Measurements from ENCODE around the gene ZNF358.
"Not testable (repeated sequence)": the region's sequence is repeated elsewhere in the genome, so short reads cannot be mapped to it uniquely, and the experiment has no call there.

ZNF358 gene

DNA sequence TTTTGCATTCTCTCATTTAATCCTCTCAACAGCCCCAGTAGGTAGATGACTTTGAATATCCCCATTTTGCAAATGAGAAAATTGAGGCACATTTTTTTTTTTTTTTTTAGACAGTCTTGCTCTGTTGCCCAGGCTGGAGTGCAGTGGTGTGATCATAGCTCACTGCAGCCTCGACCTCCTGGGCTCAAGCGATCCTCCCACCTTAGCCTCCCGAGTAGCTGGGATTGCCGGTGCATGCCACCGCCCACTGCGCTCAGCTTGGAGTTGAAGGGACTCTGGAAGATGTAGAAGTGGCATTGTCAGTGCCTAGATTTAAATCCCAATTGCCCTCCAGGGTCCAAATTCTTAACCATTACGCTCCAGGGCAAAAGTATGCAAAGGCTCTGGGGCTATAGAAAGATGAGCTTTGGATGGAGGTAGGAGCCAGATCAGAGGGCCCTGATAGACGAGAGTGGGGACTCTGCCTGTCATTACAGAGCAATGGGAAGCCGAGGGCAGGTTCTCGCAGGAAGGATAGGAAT lies 5.7 kb downstream of the ZNF358 start:
- DNase-seq = no peak

DNA sequence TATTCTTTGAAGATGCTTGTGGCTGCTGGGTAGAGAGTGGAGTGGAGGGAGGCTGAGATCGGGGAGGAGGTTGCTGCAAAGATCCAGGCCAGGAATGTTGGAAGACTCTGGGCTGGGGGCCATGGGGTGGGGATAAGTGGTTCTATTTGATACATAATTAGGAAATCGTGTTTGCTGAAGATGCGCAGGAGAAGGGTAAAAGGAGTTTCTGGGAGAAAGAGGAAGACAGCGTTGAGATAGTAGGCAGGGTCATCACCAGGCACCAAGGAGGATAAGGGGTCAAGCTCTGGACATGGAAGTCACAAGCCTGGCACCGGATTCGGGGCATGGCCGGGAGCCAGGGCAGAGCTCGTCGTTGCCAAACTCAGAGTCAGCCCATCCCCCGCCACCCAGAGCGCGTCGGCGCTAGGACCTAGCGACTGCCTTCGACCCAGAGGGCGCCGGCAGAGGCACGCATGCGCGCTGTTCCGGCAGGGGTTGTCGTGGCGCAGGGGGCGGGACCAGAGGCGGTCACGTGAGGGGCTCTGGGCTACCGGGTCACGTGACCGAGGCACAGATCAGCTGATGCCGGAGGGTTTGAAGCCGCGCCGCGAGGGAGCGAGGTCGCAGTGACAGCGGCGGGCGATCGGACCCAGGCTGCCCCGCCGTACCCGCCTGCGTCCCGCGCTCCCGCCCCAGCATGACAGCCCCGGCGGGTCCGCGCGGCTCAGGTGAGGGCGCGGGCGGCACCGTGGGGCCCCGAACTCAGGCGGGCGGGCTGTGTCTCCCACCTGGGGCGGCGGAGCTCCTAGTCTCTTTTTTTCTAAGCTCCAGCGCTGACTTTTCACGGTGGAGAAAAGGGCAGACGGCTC lies 6.4 kb downstream of the ZNF358 start, which contains the start of gene MCOLN1:
MCOLN1 (plus strand) TSS at position 553 of the 851 bp plus-strand sequence; CDS start at position 680, 127 bp downstream.
- DNase-seq = peak; percentile 100

DNA sequence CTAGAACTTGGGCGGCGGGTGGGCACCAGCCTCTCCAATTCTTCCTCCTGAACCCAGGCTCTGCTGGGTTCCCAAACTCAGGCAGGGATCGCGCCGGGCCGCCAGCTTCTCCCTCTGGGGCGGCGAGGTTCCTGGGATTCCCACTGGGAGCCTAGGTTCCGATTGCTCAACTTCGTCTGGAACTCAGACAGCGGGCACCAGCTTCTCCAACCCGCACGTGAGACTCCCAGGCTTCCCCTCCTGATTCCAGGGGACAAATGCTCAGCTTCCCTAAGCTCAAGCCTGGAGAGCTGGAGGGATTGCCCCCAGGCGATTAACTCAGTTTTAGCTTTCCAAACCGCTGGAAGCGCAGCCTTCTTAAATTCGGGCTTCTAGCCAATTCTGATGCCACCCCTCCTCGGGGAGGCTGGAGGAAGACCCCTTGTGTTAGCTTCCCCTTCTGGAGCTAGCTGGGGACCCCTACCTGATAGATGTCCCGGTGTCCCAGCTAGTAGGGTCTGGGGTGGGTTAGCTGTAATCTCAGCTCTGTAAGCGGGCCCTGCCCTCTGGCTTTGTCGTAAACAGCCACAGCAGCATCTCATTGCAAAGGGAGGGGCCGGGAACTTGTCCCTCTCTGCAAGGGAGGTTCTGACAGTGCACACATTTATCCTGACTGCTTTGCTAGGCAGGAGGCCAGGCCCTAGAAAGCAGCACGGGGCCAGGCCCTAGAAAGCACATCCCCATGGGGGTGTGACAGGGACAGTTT lies 7.2 kb downstream of the ZNF358 start:
- DNase-seq = no peak

DNA sequence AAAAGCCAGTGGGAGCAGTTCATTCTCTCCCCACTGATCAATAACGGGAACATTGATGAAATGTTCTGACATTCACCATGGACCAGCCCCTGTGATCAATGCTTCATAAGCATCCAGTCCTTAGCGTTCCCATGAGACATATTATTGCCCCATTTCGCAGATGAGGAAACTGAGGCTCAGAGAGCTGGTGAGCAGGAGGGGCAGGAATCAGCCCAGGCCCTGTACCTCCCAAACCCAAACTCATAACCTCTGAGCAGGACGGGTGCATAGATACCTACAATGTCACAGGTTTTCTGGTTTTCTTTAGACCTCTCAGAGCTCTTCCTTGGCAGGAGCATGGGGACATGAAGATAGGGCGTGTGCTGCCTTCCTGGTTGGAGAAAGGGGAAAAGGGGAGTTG lies 8.6 kb downstream of the ZNF358 start:
- DNase-seq = no peak

GRCh38 chr19:7524992-7525739 lies 9.3 kb downstream of the ZNF358 start:
- DNase-seq = no peak

DNA sequence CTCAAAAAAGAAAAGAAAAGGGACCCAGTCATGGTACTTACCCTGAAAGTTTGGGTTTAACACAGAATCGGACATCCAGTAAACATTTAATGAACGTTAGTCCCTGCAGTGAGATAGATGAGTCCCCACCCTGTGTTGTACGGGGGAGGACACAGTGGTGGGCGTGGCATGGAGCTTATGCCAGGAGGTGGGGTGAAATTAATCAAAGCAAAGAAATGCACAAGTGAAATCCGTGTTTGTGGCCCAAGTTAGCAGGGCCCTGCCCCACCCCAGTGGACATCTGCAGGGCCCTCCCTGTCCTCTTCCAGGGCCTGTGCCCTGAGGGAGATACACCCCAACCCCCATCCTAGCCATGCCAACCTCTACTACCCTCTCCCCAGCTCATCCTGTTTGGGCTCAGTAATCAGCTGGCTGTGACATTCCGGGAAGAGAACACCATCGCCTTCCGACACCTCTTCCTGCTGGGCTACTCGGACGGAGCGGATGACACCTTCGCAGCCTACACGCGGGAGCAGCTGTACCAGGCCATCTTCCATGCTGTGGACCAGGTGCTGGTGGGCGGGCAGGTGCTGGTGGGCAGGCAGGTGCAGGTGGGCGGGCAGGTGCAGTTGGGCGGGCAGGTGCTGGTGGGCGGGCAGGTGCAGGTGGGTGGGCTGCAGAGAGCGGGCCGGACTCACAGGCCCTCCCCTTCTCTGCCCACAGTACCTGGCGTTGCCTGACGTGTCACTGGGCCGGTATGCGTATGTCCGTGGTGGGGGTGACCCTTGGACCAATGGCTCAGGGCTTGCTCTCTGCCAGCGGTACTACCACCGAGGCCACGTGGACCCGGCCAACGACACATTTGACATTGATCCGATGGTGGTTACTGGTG lies 10.4 kb downstream of the ZNF358 start:
- DNase-seq = no peak

GRCh38 chr19:7527516-7528191 lies 11.8 kb downstream of the ZNF358 start:
- DNase-seq = no peak

GRCh38 chr19:7528192-7528519 lies 12.3 kb downstream of the ZNF358 start:
- DNase-seq = no peak

DNA sequence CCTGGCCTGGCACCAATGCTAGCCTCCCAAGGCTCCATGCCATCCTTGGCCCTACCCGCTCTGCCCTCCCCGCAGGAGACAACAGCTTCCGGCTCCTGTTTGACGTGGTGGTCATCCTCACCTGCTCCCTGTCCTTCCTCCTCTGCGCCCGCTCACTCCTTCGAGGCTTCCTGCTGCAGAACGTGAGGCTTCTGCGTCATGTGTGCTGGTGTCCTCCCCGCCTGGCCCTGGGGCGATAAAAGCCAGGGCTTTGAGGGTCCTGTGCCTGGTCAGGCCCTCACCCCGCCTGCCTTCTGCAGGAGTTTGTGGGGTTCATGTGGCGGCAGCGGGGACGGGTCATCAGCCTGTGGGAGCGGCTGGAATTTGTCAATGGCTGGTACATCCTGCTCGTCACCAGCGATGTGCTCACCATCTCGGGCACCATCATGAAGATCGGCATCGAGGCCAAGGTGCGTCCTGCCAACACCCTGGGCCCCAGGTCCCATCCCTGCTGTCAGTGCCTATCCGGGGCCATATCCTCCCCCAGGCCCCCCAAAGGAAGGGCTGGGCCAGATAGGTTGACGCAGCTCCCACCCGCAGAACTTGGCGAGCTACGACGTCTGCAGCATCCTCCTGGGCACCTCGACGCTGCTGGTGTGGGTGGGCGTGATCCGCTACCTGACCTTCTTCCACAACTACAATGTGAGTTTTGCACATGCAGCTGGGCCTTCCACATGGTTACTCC lies 12.8 kb downstream of the ZNF358 start:
- no peak for DNase-seq

GRCh38 chr19:7529246-7529600 lies 13.3 kb downstream of the ZNF358 start:
- no peak for DNase-seq

DNA sequence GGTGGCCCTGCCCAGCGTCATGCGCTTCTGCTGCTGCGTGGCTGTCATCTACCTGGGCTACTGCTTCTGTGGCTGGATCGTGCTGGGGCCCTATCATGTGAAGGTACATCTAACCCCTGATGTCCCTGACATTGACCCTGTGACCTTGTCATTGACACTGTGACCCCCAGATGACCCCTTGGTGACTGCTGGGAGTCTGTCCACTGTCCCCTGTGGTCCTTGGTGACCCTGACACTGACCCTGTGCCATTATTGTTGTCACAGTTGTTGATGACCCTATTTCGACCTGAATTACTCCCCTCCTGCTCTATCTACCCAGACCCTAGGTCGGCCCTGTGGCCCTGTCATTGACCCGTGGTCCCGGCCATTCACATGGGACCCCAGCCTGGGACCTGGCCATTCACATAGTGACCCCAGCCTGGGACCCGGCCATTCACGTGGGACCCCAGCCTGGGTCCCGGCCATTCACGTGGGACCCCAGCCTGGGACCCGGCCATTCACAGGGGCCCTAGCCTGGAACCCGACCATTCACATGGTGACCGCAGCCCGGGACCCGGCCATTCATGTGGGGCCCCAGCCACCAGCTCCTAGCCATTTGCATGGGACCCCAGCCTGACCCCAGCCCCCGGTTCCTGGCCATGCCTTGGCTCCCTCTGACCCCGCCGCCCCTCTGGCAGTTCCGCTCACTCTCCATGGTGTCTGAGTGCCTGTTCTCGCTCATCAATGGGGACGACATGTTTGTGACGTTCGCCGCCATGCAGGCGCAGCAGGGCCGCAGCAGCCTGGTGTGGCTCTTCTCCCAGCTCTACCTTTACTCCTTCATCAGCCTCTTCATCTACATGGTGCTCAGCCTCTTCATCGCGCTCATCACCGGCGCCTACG lies 13.9 kb downstream of the ZNF358 start:
- DNase-seq = no peak

DNA sequence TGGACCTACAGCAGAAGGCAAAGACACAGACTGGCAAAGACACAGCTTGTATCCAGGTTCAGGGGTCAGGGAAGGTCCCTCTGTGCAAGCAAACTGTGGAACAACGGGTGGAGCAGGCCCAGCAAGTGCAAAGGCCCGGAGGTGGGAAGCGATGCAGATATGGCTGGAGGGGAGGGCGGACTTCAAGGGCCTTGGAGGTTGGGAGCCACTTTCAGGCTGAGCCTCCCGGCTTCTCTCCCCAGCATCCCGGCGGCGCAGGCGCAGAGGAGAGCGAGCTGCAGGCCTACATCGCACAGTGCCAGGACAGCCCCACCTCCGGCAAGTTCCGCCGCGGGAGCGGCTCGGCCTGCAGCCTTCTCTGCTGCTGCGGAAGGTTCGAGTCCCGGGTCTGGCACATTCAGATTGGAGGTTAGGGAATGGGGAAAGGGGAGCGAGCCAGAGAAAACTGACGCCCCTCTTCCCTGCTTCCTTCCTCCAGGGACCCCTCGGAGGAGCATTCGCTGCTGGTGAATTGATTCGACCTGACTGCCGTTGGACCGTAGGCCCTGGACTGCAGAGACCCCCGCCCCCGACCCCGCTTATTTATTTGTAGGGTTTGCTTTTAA lies 17.5 kb downstream of the ZNF358 start:
- DNase-seq = no peak

DNA sequence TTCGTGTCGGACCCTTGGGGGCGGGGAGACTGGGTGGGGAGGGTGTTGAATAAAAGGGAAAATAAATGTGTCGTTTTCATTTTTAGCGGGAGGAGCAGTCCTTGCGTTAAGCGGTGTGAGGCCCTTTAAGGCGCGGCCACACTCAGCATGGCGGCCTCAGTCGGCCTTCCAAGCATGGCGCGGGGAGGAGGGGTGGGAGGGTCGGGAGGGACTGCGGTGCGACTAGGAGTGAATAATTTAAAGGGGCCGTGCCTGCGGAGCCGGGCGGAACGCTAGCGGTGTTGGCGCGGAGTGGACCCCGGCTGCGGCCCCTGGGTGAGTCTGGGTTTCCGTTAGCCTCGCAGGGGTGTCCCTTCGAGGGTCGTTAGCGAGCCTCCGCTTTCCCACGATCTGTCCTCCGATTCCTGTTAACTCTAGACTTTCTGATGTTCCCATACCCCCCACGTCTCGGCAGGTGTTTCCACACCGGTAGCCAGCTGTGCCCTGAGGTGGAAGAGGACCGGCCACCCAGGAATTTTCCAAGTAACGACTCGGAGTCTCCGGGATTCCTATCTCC lies 18.1 kb downstream of the ZNF358 start:
- DNase-seq = peak; percentile 81

GRCh38 chr19:7534531-7535046 lies 18.7 kb downstream of the ZNF358 start:
- DNase-seq = no peak

- DNase-seq = peak; percentile 96
These were observed 19.4 kb downstream of the ZNF358 start, which contains the start of gene PNPLA6 for GRCh38 chr19:7535047-7535997. PNPLA6 (plus strand) TSS chr19:7535717; CDS start chr19:7535789, 72 bp downstream.

DNA sequence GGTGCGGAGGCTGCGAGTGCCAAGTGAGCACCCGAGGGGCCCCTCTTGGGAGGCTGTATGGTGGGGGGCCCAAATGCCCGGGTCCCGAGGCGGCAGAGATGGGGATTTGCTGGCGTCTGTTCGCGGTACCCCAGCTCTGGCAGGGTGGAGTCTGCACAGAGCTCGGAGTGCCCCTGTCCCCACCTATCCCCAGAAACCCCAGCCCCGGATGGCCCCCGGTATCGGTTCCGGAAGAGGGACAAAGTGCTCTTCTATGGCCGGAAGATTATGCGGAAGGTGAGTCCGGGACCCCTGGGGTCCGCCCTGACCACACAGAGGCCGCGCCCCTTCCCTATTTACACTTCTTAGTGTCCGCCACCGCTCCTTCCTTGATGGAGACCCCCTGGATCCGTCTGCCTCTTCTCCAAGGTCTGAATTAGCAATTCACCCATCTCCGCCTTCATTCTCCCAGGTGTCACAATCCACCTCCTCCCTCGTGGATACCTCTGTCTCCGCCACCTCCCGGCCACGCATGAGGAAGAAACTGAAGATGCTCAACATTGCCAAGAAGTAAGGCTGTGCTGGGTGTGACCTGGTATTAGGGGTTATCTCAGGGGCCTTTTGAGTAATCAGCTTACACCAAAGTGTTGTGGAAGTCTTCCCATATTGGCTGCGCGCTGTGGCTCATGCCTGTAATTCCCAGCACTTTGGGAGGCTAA lies 20.2 kb downstream of the ZNF358 start:
- no peak for DNase-seq

- not testable (repeated sequence) for DNase-seq
These were observed 23.1 kb downstream of the ZNF358 start for GRCh38 chr19:7538990-7539389.

Data from activated CD8-positive, alpha-beta memory T cell treated with anti-CD3 and anti-CD28 coated beads, Interleukin-2, amount 50 U/mL, for 4 hours (primary cell).